GM19372 (cell line): ENCODE data around the gene PFN1.

ENCODE experiments used
- ATAC-seq: cut with Tn5 transposase; IDR thresholded peaks from one replicate; pipeline ENCODE4 v1.9.1; 2021; ENCODE audit warnings: mild to moderate bottlenecking, low read depth, moderate library complexity; ENCODE audit not compliant: unreplicated experiment

PFN1 gene

GRCh38 chr17:4948166-4948930 is at the start of gene PFN1:
Gene PFN1, minus strand, starts transcription at chr17:4948530. Its CDS starts 136 bp downstream, at chr17:4948394.
- ATAC-seq, result peak; percentile 24

GRCh38 chr17:4997302-4998026 is 49.1 kb upstream of the PFN1 start, which contains the start of the genes INCA1 and KIF1C:
Gene INCA1, minus strand, starts transcription at chr17:4997522. Its CDS starts 3,085 bp downstream, at chr17:4994437.
Gene KIF1C, plus strand, starts transcription at chr17:4997950. Its CDS starts 2,297 bp downstream, at chr17:5000247.
- ATAC-seq, result peak; percentile 82

GRCh38 chr17:4994081-4994595 is 45.8 kb upstream of the PFN1 start:
- ATAC-seq, result no peak

- ATAC-seq, result peak; percentile 9
Observed at GRCh38 chr17:4987767-4988567, 39.6 kb upstream of the PFN1 start.

GRCh38 chr17:4986951-4987766 is 38.8 kb upstream of the PFN1 start, which contains the start of gene CAMTA2:
Gene CAMTA2, minus strand, starts transcription at chr17:4987675. Its CDS starts 1,453 bp downstream, at chr17:4986222.
- ATAC-seq, result peak; percentile 70

- ATAC-seq, result no peak
Observed at GRCh38 chr17:4986403-4986802, 38.1 kb upstream of the PFN1 start.

GRCh38 chr17:4982305-4982704 is 34.0 kb upstream of the PFN1 start:
- ATAC-seq, result no peak

GRCh38 chr17:4980644-4981216 is 32.4 kb upstream of the PFN1 start:
- no peak for ATAC-seq

- ATAC-seq, result no peak
Observed at GRCh38 chr17:4978726-4979125, 30.4 kb upstream of the PFN1 start.

GRCh38 chr17:4974115-4974670 is 25.9 kb upstream of the PFN1 start:
- no peak for ATAC-seq

GRCh38 chr17:4973256-4974114 is 25.2 kb upstream of the PFN1 start:
- ATAC-seq, result no peak

GRCh38 chr17:4972752-4973151 is 24.4 kb upstream of the PFN1 start:
- no peak for ATAC-seq

- no peak for ATAC-seq
Observed at GRCh38 chr17:4972322-4972721, 24.0 kb upstream of the PFN1 start.

- no peak for ATAC-seq
Observed at GRCh38 chr17:4971826-4972225, 23.5 kb upstream of the PFN1 start.

- ATAC-seq, result no peak
Observed at GRCh38 chr17:4970273-4970672, 21.9 kb upstream of the PFN1 start.

GRCh38 chr17:4969551-4970173 is 21.3 kb upstream of the PFN1 start:
- no peak for ATAC-seq

- ATAC-seq, result no peak
Observed at GRCh38 chr17:4969047-4969550, 20.8 kb upstream of the PFN1 start.
